ENCODE results near the gene NARS2.
"Not testable (repeated sequence)": the region's sequence is repeated elsewhere in the genome, so short reads cannot be mapped to it uniquely, and the experiment has no call there.

NARS2 gene

GRCh38 chr11:78574386-78575381 lies at the start of gene NARS2:
Gene NARS2, minus strand, starts transcription at chr11:78574864. Its CDS starts 376 bp downstream, at chr11:78574488.
- DNase-seq, result peak; percentile 97

DNA sequence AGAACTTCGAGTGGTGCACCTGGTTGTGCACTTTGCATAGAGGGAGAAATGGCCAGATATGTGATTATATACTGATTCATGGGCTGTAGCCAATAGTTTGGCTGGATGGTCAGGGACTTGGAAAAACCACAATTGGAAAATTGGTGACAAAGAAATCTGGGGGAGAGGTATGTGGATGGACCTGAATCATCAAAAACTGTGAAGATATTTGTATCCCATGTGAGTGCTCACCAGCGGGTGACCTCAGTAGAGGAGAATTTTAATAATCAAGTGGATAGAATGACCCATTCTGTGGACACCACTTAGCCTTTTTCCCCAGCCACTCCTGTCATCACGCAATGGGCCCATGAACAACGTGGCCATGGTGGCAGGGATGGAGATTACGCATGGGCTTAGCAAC lies 48.0 kb upstream of the NARS2 start:
- DNase-seq, result no peak

DNA sequence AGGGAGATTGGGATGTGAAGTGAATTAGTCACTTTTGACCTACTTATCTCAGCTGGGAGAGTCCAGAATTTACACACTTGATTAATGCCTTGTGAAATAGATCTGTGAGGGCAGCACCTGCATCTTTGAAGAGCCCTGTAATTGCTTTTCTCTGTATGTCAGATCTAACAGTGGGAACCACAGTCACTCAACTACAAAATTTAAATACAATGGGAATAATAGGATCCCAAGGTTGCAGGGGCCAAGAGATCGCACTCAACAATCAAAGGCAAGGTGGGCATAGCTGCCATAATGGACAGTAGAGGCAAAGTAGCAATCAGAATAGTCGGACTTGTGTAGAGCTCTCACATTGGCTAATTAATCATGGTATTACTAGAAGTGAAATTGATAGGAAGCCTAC lies 45.5 kb upstream of the NARS2 start:
- no peak for DNase-seq

DNA sequence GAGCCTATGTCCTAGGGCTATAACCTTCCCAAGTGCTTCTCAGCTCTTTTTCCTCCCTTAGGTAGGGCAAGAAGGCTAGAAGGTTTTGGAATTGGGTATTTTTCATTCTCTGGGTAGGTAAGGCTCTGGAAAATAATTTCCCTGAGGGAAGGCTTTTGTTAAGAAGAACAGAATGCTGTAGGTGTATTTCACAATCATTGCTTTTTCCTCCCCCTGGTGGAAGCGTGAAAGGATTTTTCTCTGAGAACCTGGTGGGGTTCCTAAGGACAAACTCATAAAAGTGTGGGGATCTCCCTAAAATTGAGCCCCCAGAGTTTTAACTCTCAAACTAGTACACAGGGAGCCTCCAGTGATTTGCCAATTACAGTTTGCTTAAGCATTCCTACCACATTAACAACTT lies 41.1 kb upstream of the NARS2 start:
- DNase-seq, result no peak

GRCh38 chr11:78613378-78613813 lies 38.7 kb upstream of the NARS2 start:
- DNase-seq, result no peak

DNA sequence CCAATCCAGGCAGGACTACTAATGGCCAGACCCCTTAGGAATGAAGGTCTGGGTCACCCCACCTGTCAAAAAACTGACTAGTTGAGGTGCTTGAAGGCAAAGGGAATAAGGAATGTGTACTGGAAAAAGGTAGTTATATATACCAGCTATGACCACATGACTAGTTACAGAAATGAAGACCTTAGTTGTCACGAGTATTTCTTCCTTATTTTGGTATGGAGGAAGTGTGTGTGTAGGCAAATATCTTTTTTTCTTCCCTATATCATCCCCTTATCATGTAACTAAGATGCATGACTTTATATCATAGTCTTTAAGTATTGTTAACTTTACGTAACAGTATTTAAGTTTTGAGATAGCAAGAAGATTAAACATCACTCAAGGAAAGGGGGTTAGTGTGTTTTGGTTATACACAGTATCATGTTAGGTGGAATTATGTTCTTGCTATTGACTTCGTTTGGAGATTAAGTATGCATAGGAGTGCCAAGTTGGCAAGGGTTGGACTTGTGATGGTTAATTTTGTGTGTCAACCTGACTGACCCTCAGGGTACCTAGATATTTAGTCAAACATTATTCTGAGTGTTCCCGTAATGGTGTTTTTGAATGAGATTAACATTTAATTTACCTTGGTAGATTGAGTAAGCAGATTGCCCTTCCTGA lies 38.2 kb upstream of the NARS2 start:
- DNase-seq, result no peak

GRCh38 chr11:78609321-78609720 lies 34.7 kb upstream of the NARS2 start:
- DNase-seq, result not testable (repeated sequence)

GRCh38 chr11:78607696-78608095 lies 33.0 kb upstream of the NARS2 start:
- DNase-seq, result no peak

DNA sequence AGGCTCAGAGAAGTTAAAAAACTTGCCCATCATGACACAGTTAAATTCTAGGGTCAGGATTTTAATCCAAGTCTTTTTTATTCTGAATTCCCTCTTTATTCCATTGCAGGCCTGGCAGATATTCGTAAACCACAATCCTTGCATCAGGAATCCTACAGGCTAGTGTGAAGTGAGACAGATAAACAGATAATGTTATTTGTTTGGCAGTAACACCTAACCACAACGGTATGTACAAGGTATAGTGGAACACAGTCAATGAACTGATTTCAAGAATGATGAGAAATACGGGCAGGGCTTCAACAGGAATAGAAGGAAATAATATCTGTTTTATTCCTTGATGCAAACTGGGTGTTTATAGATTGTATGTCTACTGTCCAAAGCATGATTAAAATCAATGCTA lies 32.0 kb upstream of the NARS2 start:
- DNase-seq, result no peak

- DNase-seq, result no peak
Observed at GRCh38 chr11:78605296-78605695, 30.6 kb upstream of the NARS2 start.

DNA sequence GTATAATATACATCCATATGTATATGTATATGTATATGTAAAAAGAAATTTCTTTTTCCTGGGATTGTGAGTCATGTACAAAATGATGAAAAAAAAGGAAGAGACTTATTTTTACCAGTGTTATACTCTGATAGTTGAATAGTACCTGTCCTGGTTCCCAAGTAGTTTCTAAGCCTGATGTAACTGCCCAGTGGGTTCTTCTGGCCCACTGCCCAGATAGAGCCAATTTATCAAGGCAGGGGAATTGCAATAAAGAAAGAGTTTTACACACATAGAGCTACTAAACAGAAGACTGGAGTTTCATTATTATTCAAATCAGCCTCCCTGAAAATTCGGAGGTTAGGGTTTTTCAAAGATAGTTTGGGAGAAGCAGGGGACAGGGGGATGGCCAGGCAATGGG lies 29.1 kb upstream of the NARS2 start:
- DNase-seq, result no peak

DNA sequence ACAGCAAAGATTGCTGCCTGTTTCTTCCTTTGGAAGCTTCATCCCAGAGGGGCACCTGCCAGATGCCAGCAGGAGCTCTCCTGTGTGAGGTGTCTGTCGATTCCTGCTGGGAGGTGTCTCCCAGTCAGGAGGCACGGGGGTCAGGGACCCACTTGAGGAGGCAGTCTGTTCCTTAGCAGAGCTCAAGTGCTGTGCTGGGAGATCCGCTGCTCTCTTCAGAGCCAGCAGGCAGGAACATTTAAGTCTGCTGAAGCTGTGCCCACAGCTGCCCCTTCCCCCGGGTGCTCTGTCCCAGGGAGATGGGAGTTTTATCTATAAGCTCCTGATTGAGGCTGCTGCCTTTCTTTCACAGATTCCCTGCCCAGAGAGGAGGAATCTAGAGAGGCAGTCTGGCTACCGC lies 28.1 kb upstream of the NARS2 start:
- not testable (repeated sequence) for DNase-seq

GRCh38 chr11:78601066-78601465 lies 26.4 kb upstream of the NARS2 start:
- not testable (repeated sequence) for DNase-seq

- not testable (repeated sequence) for DNase-seq
Observed at GRCh38 chr11:78597579-78597978, 22.9 kb upstream of the NARS2 start.

- no peak for DNase-seq
Observed at GRCh38 chr11:78595436-78596130, 20.9 kb upstream of the NARS2 start.

DNA sequence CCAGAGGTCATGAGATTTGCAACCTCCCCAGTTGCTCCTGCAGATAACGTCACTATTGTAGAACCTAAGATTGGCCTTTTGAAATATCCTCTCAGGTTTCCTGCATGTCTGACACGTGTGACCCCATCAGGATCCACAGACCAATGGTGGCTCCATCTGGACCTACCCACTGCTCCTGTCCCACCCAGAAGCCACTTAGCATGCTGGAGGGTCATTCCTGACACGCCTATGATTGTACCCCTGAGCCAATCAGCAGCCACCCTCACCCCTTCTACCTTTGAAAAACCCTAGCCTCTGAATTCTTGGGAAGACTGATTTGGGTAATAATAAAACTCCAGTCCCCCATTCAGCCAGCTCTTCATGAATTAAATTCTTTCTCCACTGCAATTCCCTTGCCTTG lies 20.1 kb upstream of the NARS2 start:
- DNase-seq, result no peak

- DNase-seq, result no peak
Observed at GRCh38 chr11:78588517-78588916, 13.9 kb upstream of the NARS2 start.

- no peak for DNase-seq
Observed at GRCh38 chr11:78587446-78587845, 12.8 kb upstream of the NARS2 start.

DNA sequence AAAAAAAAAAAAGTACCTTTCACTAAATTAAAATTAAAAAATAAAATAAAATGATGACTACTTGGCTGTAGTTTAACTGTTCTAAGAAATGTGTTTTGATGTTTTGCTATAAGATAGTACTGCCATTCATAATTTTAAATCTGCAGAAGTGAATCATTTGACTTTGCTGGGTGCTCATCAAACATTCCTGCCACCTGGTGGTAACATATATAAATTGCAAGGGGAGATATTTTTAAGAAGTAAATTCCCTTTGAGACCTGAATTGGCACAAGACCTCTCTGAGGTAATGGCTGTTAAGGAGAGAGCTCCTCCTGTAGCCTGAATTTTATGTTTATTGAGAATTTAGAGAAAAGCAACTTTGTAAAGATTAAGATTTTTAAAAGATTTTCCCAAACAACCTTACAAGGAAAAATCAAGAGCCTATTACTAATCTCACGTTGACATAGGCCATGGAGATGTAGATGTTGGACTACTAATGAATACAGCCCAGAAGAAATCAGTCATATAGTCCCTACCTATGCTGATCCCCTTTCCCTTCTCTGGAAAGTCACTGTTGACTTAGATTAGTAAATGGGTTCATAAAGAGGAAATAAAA lies 11.9 kb upstream of the NARS2 start:
- DNase-seq, result no peak

- DNase-seq, result no peak
Observed at GRCh38 chr11:78583889-78584288, 9.2 kb upstream of the NARS2 start.

DNA sequence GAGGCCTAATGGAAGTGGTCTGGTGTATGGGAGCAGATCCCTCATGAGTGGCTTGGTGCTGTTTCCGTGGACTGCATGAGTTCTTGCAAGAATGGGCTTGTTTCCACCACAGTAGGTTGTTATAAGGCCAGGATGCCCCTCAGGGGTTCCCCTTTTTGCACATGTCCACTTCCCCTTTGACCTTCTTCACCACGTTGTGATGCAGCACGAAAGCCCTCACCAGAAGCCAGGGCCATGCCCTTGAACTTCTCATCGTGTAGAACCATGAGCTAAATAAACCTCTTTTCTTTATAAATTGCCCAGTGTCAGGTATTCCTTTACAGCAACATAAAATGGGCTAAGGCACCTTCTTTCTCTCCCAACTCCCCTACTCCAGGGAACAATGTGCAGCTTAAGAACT lies 2.8 kb upstream of the NARS2 start:
- no peak for DNase-seq

DNA sequence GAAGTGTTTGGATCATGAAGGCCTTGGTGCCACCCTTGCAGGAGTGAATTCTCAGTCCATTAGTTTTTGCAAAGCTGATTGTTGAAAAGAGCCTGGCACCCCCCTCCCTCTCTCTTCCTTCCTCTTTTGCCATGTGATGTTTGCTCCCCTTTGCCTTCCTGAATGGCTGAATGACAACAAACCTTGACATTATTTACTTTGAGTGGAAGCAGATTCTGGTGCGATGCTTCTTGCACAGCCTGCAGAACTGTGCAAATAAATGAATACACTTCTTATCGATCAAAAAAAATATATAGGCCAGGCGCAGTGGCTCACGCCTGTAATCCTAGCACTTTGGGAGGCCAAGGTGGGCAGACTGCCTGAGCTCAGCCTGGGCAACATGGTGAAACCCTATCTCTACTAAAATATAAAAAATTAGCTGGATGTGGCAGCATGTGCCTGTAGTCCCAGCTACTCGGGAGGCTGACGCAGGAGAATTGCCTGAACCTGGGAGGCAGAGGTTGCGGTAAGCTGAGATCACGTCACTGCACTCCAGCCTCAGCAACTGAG lies 2.0 kb upstream of the NARS2 start:
- no peak for DNase-seq

GRCh38 chr11:78575478-78575877 lies 814 bp upstream of the NARS2 start:
- no peak for DNase-seq

All from left hindlimb (tissue), 1 donor.